Measurements from ENCODE around the gene RNMT.
"Not testable (repeated sequence)": the region's sequence is repeated elsewhere in the genome, so short reads cannot be mapped to it uniquely, and the experiment has no call there.

The RNMT gene

DNA sequence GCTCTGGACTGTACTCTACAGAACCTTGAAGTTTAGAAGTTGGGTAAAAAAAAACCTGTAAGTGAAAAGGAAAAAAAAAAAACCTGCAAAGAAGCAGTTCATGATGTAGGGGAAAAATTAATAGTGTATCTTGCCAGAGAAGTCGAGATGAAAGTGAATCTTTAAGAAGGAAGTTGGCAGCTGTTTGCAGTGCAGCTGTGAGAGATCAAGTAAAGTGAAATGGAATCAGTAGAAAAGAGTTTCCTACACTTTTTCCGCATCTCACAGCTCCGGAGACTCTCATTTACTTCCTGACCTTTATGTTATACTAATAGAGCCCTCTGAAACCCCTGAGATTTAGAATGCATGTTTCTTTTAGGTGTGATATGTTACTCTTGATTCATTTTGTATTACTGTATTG is 19.2 kb downstream of the RNMT start:
- no peak for DNase-seq

DNA sequence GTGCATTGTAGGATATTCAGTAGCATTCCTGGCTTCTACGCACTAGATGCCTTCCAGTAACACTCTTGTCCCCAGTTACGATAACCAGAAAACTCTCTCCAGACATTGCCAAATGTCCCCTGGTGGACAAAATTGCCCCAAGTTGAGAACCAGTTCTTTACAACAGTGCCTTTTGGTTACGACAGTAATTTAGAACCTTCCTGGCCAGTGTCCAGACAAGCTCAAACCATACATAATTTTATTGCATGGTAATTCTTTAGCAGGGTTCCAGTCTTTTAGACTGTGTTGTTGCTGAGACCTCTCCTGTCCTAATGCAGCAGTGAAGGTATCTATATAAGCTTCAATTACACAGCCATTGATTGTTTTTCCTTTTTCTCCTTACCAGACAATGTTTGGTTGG is 20.2 kb downstream of the RNMT start:
- no peak for DNase-seq

DNA sequence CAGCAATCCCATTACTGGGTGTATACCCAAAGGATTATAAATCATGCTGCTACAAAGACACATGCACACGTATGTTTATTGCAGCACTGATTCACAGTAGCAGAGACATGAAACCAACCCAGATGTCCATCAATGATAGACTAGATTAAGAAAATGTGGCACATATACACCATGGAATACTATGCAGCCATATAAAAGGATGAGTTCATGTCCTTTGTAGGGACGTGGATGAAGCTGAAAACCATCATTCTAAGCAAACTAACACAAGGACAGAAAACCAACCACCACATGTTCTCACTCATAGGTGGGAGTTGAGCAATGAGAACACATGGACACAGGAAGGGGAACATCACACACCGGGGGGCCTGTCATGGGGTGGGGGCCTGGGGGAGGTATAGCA is 25.1 kb downstream of the RNMT start:
- not testable (repeated sequence) for DNase-seq

DNA sequence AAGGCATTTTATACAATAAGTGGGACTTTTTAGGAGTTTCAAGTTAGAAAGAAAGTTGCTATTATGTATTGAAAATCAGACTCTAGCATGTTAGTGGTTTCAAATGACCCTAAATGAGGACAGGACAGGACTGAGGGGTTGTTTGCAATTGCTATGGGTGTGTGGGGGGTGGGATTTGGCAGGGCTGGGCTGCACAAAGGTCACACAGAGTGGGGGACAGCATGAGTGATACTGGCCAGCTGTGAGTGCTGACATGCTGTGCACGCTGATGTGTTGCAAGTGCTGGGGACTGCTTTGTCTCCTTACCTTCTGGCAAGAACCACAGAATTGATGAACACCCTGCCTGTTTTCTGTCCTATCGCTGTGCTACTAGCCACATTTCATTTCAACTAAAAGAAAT is 29.8 kb downstream of the RNMT start:
- no peak for DNase-seq

DNA sequence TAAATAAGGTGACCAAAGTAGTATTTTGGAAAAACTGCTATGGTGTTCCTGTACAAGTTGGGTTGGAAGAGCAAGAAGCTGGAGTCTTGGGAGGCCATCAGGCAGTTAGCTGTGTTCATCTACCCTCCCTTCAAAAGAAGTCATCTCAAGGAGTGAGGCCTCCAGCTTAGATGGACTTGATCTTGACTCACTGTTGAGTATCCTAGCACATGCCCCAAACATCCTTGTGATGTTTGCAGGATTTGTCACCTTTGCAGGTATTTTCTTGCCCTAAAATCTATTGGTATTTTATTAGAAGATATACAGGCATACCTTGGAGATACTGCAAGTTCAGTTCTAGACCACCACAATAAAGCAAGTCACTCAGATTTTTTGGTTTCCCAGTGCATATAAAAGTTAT is 30.2 kb downstream of the RNMT start:
- no peak for DNase-seq

DNA sequence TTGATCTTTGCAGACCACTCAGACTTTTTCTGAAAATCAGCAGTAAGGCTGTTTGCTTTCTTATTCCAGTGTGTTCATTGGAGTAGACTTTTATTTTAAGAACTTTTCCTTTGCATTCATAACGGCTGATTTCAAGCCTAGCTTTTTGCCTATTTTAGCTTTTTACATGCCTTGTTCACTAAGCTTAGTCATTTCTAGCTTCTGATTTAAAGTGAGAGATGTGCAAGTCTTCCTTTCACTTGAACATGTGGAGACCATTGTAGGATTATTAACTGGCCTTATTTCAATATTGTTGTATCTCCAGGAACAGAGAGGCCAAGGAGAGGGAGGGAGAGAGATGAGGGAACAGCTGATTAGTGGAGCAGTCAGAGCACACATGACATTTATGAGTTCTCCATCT is 32.1 kb downstream of the RNMT start:
- DNase-seq = no peak

DNA sequence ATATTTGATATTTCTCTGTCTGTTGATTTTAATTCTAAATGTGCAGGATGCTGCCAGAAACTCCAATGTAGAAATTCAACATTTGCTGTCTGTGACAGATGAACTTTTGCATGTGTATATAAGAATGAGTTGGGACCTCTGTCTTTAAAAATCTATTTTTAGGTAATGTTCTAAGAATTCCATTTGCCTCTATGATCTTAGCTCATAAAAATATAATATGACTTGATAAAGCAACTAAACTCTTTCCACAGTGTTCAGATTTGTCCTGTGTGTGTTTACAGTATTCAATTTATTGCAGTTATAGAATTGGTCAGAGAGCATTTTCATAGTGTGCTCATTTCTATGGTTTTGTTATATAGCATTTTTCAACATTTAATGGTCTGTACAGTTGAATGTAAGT is 33.6 kb downstream of the RNMT start:
- no peak for DNase-seq

DNA sequence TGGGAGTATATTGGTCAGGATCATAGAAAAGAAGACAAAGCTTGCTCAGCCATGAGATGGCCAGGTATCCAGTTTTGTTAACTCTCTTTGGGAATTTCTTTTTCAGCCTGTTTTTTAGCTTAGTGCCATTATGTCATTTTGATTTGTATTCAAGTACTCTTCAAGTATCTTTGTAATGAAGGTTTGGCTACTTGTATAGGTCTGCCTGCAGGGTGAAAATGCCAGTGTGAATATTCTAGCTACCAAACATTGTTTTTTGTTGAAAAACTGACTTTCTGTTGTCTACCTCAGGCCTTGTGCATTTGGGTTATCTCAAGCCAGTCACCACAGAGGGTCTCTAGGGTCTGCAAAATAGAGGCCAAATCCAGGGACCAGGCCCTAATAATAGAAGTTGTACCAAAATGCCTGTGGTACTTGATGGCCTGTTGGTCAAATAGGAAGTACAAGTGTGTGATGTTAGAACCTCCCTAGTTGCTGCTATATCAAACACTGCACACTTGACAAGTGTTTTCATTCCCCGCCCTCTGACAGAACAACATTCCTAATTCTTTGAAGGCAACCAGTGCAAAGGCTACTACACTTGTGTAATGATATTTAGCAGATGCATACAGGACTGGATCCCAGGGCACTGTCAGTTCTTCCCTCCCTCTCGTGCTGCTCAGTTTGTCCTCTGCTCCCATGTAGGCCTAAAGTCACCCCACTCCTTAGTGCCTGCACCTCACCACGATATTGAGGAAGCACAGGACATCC is 36.4 kb downstream of the RNMT start:
- no peak for DNase-seq

DNA sequence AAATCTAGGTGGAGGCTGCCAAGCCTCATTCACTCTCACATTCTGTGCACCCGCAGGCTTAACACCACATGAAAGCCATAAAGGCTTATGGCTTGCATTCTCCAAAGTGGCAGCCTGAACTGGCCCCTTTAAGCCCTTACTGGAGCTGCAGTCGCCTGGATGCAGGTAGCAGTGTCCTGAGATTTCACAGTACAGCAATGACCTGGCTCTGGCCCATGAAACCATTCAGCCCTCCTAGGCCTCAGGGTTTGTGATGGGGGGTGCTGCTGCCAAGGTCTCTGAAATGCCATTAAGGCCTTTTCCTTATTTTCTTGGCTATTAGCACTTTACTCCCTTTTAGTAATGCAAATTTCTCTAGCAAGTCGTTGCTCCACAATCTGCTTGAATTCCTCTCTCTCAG is 48.6 kb downstream of the RNMT start:
- no peak for DNase-seq

DNA sequence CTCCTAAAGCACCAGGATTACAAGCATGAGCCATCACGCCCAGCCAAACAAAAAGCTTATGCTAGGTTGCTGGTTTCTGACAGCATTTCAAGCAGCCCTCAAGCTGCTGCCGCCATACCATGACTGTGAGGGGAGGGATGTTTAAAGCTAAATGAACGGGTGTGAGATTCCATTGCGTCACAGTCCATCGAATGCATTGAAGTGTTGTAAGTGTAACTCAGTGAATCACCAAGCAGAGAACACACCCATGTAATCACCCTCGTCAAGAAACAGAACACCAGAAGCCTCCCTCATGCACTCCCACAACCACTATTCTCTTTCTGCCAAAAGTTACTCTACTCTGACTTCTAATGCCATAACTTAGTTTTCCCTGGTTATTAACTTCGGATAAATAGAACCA is 64.7 kb downstream of the RNMT start:
- DNase-seq = no peak

DNA sequence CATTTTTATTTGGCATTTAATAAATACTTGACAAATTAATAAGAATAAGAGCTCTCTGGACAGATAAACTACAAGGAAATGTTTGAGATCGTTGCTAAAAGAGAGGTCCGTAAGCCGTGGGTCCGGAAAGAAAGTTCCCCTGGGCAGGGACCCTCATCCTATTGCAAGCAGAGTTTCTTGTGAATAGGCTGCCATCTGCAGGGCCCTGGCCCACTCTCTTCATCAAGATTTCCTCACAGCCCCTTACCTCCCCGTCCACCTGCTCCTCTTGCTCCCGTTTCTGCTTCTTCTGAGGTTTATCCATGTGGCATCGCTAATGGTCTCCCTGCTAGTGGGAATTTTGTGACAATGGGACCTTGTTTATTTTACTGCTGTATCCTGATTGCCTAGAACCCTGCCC is 67.3 kb downstream of the RNMT start:
- DNase-seq = no peak

DNA sequence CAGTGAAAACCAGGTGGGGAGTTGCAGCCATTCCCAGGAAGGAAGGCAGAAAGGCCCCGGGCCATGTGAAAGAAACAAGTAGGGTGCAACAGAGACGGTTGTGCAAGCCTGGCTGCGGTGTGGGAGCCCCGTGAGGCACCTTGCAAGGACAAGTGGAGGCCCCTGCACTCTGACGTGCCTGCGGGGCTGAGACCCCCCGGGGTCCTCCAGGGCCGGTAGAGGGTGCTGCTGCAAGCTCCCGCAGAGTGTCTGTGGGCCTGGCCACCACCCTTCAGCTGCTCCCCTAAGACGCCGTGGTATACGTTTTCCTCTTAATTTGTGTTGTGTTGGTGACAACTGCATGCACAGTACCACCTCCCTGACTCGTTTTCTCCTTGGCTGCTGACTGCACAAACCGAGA is 70.0 kb downstream of the RNMT start:
- no peak for DNase-seq

DNA sequence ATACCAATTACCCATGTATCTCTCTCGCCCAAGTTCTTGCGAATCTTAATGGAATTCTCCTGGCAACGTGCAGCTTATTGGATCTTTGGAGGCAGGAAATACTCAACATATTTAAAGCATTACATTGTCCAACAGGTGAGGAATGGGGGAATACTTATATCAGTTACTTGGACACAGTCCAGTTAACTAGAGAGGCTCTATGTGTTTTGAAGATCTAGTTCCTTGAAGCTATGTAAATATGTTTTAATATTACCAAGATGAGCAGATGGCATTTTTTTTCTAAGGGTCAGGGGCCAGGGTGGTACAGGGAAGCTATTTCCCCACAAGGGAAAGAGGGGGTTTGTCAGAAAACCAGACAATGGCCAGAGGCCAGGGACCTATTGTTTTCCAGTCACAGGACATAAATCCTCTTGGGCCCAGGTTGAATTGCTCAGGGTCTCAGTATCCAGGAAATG is 70.7 kb downstream of the RNMT start:
- peak; percentile 36 for DNase-seq

DNA sequence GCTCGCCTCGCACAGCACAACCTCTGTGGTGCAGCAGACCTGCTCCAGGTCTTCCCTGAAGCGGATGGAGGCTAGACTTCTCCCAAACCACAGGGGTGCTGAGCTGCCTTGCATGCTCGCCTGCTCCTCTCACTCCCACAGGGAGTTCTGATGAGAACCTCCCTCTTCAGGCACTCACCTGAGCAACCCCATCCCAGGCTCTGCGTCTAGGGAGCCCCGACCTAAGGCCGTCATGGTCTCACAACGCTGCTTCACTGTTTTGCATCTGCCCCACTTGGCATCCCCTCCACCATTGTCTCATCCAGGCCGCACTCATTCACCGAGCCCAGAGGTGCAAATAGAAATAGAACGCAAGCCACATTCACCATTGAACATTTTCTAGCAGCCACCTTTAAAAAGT is 72.9 kb downstream of the RNMT start:
- DNase-seq = no peak

DNA sequence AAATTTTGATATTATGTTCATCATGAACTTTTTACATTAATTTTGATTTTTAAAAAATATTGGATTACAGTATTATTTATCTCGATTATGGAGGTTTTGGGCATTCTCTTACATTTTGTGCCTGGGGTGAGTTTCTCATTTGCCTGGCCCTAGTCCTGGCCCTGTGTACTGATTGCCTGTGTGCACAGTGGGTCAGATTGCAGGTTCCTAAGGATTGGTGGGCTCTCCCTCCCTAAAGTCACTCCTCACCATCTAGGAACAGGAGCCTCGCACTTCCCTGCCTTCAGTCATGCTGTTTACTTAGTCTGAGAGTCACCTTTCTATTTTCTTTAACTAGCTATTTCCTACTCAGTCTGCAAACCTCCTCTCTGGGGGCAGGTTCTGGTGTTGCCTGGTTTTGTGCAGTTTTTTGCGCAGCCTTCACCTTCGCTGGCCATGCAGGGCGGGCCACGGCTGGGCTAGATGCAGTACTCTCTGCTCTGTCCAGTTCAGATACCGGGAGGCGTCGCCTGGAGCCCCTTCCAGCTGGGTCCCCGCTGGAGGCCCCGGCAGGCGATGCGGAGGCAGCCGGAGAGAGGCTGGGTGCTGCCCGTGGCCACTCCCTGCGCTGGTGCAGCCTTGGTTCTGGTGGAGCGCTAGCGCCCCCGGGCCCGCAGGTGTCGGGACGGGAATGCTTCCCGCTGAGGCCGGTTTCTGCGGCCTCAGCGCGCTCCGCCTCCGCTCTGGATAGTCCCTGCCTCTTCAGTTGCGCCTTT is 74.2 kb downstream of the RNMT start:
- DNase-seq = peak; percentile 41

DNA sequence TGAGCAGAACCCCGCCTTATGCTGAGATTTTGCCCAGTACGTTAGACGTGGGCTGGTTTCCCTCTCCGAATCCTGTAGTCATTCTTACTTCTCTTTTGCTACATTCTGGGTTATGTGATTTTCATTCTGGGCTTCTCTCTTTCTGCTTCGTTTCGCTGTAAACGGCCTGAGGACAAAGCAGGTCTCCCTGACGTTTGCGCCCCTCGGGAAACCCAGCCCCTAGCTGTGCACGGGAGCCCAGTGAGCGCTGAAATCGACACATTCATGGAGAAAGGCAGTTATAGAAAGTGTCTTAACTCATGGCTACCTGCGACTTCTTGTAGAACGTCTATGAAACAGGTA is 74.8 kb downstream of the RNMT start:
- DNase-seq = no peak

DNA sequence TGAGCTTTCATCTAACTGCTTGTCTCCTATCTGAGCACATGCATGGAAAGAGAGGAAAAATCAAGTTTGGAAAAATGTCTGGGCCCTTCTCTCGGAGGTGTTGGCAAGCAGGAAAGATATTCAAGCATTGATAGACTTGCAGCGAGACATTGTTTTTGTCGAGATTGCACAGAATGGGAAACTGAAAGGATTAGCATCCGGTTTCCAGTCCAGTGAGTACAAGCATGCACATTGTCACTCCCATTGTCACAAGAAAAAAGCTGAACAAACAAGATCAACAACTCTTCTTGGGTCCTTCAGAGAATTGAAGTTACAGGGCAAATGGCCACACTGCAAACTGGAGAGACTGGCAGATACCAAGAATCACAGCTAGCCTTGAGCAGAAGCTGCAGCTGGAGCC is 77.8 kb downstream of the RNMT start:
- DNase-seq = no peak

DNA sequence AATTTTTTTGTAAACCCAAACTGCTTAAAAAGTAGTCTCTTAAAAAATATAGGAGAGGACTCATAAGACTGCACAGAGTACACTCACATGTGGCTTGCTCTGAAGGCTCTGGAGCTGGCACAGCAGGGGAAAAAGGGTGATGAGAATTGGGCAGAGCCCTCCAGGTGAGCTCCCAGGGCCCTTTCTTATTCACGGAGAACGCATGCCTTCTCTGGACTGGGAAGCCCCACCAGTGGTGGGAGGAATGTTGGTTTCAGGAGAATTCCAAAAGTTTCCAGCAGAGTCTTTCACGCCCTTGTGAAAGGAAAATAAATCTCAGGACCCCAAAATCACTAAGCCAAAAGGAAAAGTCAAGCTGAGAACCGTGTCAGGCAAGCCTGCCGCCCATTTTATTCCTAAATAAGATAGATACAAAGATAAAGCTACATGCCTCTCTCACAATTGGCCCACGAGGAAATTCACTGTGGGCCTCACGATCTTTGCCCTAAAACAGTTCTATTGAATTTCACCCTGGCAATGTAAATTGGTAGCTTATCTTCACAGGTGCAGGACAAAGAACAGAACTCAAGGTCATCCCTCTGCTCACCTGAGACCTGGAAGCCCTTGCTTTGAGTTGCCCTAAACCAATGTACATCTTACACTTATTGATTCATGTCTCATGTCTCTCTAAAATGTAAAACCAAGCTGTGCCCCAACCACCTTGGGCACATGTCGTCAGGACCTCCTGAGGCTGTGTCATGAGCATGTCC is 82.0 kb downstream of the RNMT start:
- no peak for DNase-seq

DNA sequence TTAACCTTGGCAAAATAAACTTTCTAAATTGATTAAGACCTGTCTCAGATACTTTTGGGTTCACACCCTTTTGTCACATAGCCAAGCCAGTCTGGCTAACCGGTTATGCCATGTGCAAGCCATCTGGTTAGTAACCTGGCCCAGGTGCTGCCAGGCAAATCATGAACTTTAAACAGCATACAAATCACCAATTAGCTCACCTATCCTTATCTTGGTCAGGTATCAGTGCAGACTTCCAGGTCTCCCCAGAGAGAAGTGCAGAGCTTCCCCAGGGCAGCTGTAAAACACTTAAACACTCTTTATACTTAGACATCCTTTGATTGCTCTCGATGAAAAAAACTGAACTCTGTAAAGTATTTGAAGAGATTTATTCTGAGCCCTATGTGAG is 82.6 kb downstream of the RNMT start:
- DNase-seq = no peak

DNA sequence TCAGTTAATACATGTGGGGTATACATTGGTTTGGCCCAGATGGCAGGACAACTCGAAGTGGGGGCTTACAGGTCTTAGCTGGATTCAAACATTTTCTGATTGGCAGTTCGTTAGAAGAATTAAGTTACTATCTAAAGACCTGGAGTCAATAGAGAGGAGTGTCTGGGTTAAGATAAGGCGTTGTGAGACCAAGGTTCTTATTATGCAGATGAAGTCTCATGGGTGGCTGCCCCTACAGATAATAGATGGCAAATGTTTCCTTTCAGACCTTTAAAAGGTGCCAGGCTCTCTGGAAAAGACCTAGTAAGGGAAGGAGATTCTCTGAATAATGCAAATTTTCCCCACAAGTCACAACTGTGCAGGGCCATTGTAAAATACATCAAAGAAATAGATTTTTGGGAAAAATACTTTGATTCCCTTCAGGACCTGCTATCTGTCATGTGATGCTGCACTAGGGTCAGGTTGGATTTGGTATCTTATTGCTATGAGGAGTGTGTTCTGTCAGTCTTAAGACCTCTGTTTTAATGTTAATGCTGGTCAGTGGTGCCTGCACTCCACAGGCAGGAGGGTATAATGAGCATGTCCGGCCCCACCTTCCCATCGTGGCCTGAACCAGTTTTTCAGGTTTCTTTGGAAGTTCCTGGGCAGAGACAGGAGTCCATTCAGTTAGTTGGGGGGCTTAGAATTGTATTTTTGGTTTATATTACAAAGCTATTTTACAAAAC is 83.2 kb downstream of the RNMT start:
- no peak for DNase-seq

DNA sequence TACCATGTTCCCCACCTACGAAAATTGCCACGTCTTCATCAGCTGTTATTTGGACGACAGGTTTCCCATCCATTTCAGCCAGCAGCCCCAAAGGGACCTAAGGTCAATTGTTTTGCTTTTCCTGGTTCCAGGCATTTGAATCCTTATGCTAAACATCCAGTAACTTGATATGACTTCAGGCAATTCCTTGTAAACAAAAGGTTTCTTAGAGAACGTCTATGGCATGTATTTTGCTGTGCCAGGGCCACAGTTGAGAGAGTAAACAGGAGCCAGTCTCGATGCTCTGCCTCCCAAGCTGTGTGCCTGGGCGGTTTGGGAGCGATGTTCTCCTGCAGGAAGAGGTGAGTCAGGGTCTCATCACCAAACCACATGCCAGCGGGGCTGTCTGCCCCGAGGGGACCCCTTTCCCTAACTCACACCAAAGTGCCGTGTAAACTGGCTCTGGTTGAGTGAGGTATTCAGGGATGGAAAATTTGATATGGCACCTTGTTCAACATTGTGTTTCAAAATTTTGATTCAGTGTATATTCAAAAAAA is 84.5 kb downstream of the RNMT start:
- no peak for DNase-seq

DNA sequence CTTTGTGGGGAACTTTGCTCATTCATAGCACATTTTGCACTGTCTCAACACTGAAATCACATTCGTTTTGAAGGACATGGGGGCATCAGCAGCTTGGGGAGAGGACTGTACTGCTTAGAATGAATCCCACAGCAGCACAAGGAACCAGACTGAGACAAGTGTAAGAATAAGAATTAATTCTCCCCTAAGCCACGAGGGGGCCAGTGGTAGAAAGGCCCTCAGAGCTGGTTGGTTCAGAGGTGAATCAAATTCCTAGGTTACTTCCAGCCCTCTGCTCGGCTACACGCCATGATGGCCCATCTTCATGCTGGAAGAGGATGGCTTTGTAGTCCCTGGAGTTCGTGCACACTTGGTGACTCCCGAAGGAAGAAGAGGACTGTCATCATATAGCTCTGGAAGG is 85.5 kb downstream of the RNMT start:
- no peak for DNase-seq

DNA sequence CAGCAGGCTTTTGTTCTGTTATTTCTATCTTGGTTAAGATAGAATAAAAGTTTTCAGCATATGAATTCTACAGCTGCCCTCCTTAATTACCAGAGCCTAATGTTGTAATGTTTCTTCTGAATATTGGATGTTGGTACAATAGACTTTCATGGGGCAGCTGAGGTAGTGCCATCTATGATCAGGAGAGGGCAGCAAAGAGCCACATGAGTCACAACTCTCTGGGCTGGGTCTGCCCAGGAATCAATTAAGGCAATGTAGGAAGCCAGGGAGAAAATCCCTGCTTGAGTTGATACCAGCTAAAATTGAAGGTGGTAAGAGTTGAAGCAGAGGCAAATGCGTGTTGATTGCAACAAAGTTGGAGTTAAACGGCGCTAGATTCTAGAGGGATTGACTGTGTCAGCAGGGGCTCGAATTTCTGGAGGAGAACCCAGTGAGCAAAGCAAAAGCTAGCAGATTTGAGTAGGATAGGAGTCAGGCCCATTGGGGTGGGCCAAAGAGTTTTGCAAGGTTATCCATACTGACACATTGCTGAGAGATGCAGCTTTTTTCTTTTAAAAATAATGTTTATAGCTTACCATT is 86.9 kb downstream of the RNMT start:
- peak; percentile 34 for DNase-seq

Measured in kidney glomerular epithelial cell (primary cell).